ENCODE data around the gene PCDH1. TPM values are rescaled to one million over a fixed set of nuclear protein-coding genes. Genes with fewer than 3 reads are reported as not detected.
A peak's percentile ranks its signal among the peaks of the same experiment; 100 is the strongest.

The PCDH1 gene
- total RNA-seq, 1 experiment from 2014 or later: 127 TPM

GRCh38 chr5:141914199-141914743 lies 36.1 kb upstream of the PCDH1 start:
- no peak overlapping the region for H2AFZ ChIP-seq (ENCODE audit: low read length)

More at GRCh38 chr5:141914199-141914743, 36.1 kb upstream of the PCDH1 start:
- Mint-ChIP-seq H3K27ac (no peak overlapping the region), H3K36me3 (ENCODE audit: insufficient read depth in 1 of 3, low read depth in 3 of 3) (no peaks in the 10 kb centered on the region), H3K27me3 (ENCODE audit: low read depth) (peaks cover 51% of the 10 kb centered on the region), H3K9me3 (no peaks in the 10 kb centered on the region; a peak in 1 of 5 replicates), H3K4me3 (peak overlapping the region; percentile 56 to 67), H3K4me1 (peaks cover 20 to 24% of the 10 kb centered on the region in 2 experiments)
- Histone ChIP-seq H3K4me2 (ENCODE audit: insufficient read depth, insufficient read length, low read length) (peak overlapping the region; percentile 18), H3K23me2 (ENCODE audit: insufficient read length, low read depth, low read length, poor library complexity, severe bottlenecking) (peaks cover 4% of the 10 kb centered on the region), H2BK20ac (ENCODE audit: low read depth, low read length, poor library complexity, severe bottlenecking) (no peak overlapping the region), H3K27me3 (ENCODE audit: insufficient read depth, low read length) (no peaks in the 10 kb centered on the region; the same call in 1 of the 2 replicates), H4K8ac (replicated peaks; ENCODE audit: insufficient read length, low read depth, low read length) (no peak overlapping the region), H3K27ac (ENCODE audit: insufficient read length, low read depth, low read length) (no peak overlapping the region), H3K4me1 (ENCODE audit: insufficient read depth, low read length) (peaks cover 2% of the 10 kb centered on the region; the same call in 1 of the 2 replicates), H2BK12ac (ENCODE audit: insufficient read length, low read depth, low read length) (no peak overlapping the region), H4K91ac (ENCODE audit: insufficient read length, low read depth, low read length) (no peak overlapping the region), H4K20me1 (ENCODE audit: control insufficient read depth, insufficient read depth, insufficient read length) (no peaks in the 10 kb centered on the region), H3K79me1 (ENCODE audit: insufficient read depth, low read depth, low read length, poor library complexity, severe bottlenecking) (no peaks in the 10 kb centered on the region), H3K9me3 (ENCODE audit: control insufficient read depth, low read depth, low read length) (no peaks in the 10 kb centered on the region), H2AK5ac (ENCODE audit: insufficient read length, low read length) (no peak overlapping the region), H3K4ac (ENCODE audit: low read depth, low read length) (no peak overlapping the region), H3K56ac (ENCODE audit: insufficient read length, low read depth, low read length) (no peak overlapping the region), H3K79me2 (ENCODE audit: insufficient read depth, low read length) (no peaks in the 10 kb centered on the region), H3K18ac (ENCODE audit: insufficient read length, low read depth, low read length) (no peak overlapping the region), H2BK120ac (ENCODE audit: low read depth, low read length, poor library complexity, severe bottlenecking) (no peak overlapping the region), H3K14ac (ENCODE audit: insufficient read depth, low read length) (no peak overlapping the region), H4K5ac (ENCODE audit: insufficient read length, low read depth, low read length) (no peak overlapping the region), H2BK5ac (ENCODE audit: insufficient read length, low read length) (no peak overlapping the region), H3K9ac (ENCODE audit: extremely low read depth, insufficient read length, low read length) (no peak overlapping the region), H2BK15ac (ENCODE audit: low read depth, low read length) (no peak overlapping the region), H3T11ph (ENCODE audit: low read length) (no peak overlapping the region), H3K23ac (ENCODE audit: insufficient read length, low read depth, low read length) (no peak overlapping the region)
- DNase-seq: peak; percentile 81
- TF ChIP-seq CTCF (conservative IDR thresholded peaks at IDR 0.05): peak; percentile 31; the same call in 1 of the 3 replicates
- WGBS (ENCODE audit: extremely low coverage, insufficient read length, low lambda C conversion rate): no CpG with 5 or more reads among the region's 40 CpGs

Measured in H9 (cell line).